Measurements from ENCODE around the gene BRINP1.

Gene BRINP1

GRCh38 chr9:119252671-119253299, 116.5 kb downstream of the BRINP1 start:
- no peaks in the 10 kb centered on the region for H3K27me3 ChIP-seq (ENCODE audit: control insufficient read depth, insufficient read depth, low read length)
- no peak overlapping the region for H3K27ac ChIP-seq
- no peaks in the 10 kb centered on the region for H3K79me2 ChIP-seq
- no peaks in the 10 kb centered on the region for H3K9me3 ChIP-seq (ENCODE audit: control insufficient read depth, low read length)
- no peaks in the 10 kb centered on the region for H3K4me1 ChIP-seq
- no peaks in the 10 kb centered on the region for H3K36me3 ChIP-seq (ENCODE audit: control insufficient read depth, insufficient read depth, low read length)
- no peak overlapping the region for H3K9ac ChIP-seq
- no peak overlapping the region for H3K4me3 ChIP-seq (ENCODE audit: low read depth, low read length)
- TF ChIP-seq CTCF (IDR thresholded peaks at IDR 0.05) = no peak
- no peak overlapping the region for H2AFZ ChIP-seq
- H3K4me2 ChIP-seq (ENCODE audit: low read length) = no peak overlapping the region

- H3K27ac ChIP-seq = no peak overlapping the region
- H2AFZ ChIP-seq = no peak overlapping the region
- H3K9me3 ChIP-seq (ENCODE audit: control insufficient read depth, low read length) = no peaks in the 10 kb centered on the region
- H3K27me3 ChIP-seq (ENCODE audit: control insufficient read depth, insufficient read depth, low read length) = no peaks in the 10 kb centered on the region
- no peak overlapping the region for H3K9ac ChIP-seq
- H3K4me3 ChIP-seq (ENCODE audit: low read depth, low read length) = no peak overlapping the region
- no peaks in the 10 kb centered on the region for H3K79me2 ChIP-seq
- TF ChIP-seq CTCF (IDR thresholded peaks at IDR 0.05) = no peak
- H3K4me1 ChIP-seq = no peaks in the 10 kb centered on the region
- no peak overlapping the region for H3K4me2 ChIP-seq (ENCODE audit: low read length)
- H3K36me3 ChIP-seq (ENCODE audit: control insufficient read depth, insufficient read depth, low read length) = no peaks in the 10 kb centered on the region
These were observed 117.3 kb downstream of the BRINP1 start for GRCh38 chr9:119251936-119252335.

GRCh38 chr9:119250730-119251129, 118.5 kb downstream of the BRINP1 start:
- H3K4me2 ChIP-seq (ENCODE audit: low read length) = no peak overlapping the region
- H3K9ac ChIP-seq = no peak overlapping the region
- H3K36me3 ChIP-seq (ENCODE audit: control insufficient read depth, insufficient read depth, low read length) = no peaks in the 10 kb centered on the region
- no peaks in the 10 kb centered on the region for H3K27me3 ChIP-seq (ENCODE audit: control insufficient read depth, insufficient read depth, low read length)
- H3K4me1 ChIP-seq = no peaks in the 10 kb centered on the region
- no peak for TF ChIP-seq CTCF (IDR thresholded peaks at IDR 0.05)
- H2AFZ ChIP-seq = no peak overlapping the region
- no peaks in the 10 kb centered on the region for H3K9me3 ChIP-seq (ENCODE audit: control insufficient read depth, low read length)
- no peak overlapping the region for H3K27ac ChIP-seq
- no peak overlapping the region for H3K4me3 ChIP-seq (ENCODE audit: low read depth, low read length)
- no peaks in the 10 kb centered on the region for H3K79me2 ChIP-seq

- Histone ChIP-seq H3K79me2 (no peaks in the 10 kb centered on the region), H2AFZ (no peak overlapping the region), H3K36me3 (ENCODE audit: control insufficient read depth, insufficient read depth, low read length) (no peaks in the 10 kb centered on the region), H3K9me3 (ENCODE audit: control insufficient read depth, low read length) (no peaks in the 10 kb centered on the region), H3K4me1 (no peaks in the 10 kb centered on the region), H3K9ac (no peak overlapping the region), H3K27me3 (ENCODE audit: control insufficient read depth, insufficient read depth, low read length) (no peaks in the 10 kb centered on the region), H3K27ac (no peak overlapping the region), H3K4me3 (ENCODE audit: low read depth, low read length) (no peak overlapping the region), H3K4me2 (ENCODE audit: low read length) (no peak overlapping the region)
- TF ChIP-seq CTCF (IDR thresholded peaks at IDR 0.05) = no peak
These were observed 128.7 kb downstream of the BRINP1 start for GRCh38 chr9:119240546-119240945.

- Histone ChIP-seq H3K4me3 (ENCODE audit: low read depth, low read length) (no peak overlapping the region), H3K4me2 (ENCODE audit: low read length) (no peak overlapping the region), H3K27ac (no peak overlapping the region), H3K4me1 (no peaks in the 10 kb centered on the region), H3K9ac (no peak overlapping the region), H3K9me3 (ENCODE audit: control insufficient read depth, low read length) (no peaks in the 10 kb centered on the region), H3K27me3 (ENCODE audit: control insufficient read depth, insufficient read depth, low read length) (no peaks in the 10 kb centered on the region), H3K79me2 (no peaks in the 10 kb centered on the region), H2AFZ (no peak overlapping the region), H3K36me3 (ENCODE audit: control insufficient read depth, insufficient read depth, low read length) (no peaks in the 10 kb centered on the region)
- TF ChIP-seq CTCF (IDR thresholded peaks at IDR 0.05) = no peak
These were observed 134.6 kb downstream of the BRINP1 start for GRCh38 chr9:119234636-119235035.

All from parathyroid adenoma (tissue), 2 donors.